Measurements from ENCODE around the gene SNAP25. TPM values are rescaled to one million over a fixed set of nuclear protein-coding genes. Genes with fewer than 3 reads are reported as not detected.

SNAP25 gene
- total and polyA plus RNA-seq, 10 donors: 0.04 to 0.80 (median 0.12) TPM; not detected in 6

GRCh38 chr20:10171864-10172751, 46.5 kb upstream of the SNAP25 start:
- Histone ChIP-seq H3K27ac (no peak overlapping the region), H3K4me3 (peak overlapping the region in 6 of 8 donors; percentile 9 to 58 (median 19)), H3K27me3 (replicated peaks in 1 of 7) (peaks cover 0 to 41% (median 16%) of the 10 kb centered on the region in 7 donors), H3K4me1 (peaks cover 0 to 15% (median 10%) of the 10 kb centered on the region in 6 donors), H3K9me3 (peaks cover 0 to 10% (median 0%) of the 10 kb centered on the region in 8 donors), H3K36me3 (no peaks in the 10 kb centered on the region)
- DNase-seq: peak; percentile 64
- intact Hi-C loops (cut with DNase I; ENCODE audit: low total_unique reads): no loop called here
- WGBS, 5 donors: 2 to 6% (median 3%) methylated on average over 27 to 47 of the region's 47 CpGs
- TF ChIP-seq POLR2AphosphoS5 (IDR thresholded peaks at IDR 0.05) (no peak), POLR2A (IDR thresholded peaks at IDR 0.05) (no peak)
- TF ChIP-seq, protein P1, sequence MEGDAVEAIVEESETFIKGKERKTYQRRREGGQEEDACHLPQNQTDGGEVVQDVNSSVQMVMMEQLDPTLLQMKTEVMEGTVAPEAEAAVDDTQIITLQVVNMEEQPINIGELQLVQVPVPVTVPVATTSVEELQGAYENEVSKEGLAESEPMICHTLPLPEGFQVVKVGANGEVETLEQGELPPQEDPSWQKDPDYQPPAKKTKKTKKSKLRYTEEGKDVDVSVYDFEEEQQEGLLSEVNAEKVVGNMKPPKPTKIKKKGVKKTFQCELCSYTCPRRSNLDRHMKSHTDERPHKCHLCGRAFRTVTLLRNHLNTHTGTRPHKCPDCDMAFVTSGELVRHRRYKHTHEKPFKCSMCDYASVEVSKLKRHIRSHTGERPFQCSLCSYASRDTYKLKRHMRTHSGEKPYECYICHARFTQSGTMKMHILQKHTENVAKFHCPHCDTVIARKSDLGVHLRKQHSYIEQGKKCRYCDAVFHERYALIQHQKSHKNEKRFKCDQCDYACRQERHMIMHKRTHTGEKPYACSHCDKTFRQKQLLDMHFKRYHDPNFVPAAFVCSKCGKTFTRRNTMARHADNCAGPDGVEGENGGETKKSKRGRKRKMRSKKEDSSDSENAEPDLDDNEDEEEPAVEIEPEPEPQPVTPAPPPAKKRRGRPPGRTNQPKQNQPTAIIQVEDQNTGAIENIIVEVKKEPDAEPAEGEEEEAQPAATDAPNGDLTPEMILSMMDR (IDR thresholded peaks at IDR 0.05 in 8 of 11, conservative IDR thresholded peaks at IDR 0.05 in 3 of 11): no peak

DNA sequence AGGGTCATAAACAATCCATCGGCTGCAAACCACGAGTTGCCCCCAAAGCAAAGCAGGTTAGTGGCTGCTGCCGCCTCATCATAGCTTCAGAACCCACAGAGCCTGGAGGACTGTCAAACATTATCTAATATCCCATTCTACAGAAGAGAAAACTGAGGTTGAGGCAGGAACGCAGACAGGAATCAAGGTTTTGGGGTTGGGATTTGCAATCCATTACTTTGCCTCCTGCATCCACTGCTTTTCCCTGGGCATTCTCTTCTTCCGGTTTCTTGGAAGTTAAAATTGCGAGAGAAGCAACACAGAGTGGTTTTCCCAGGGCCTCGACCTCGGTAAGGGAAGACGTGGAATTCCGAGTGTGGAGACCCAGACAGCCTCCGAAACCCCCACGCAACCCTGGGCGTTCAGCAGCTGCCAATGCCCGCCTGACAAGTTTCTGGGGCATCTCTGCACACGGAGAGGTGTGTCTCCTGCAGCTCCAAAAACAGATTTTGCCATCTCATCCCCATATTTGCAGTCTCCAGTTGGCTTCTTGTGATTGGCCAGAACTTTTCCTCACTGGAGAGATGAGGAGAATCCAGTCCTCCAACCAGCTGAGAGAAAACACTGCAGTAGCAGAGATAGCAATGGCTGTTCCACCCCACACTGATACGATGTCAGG, 45.5 kb upstream of the SNAP25 start:
- H3K9me3 ChIP-seq: peaks cover 0 to 5% (median 0%) of the 10 kb centered on the region in 8 donors
- H3K36me3 ChIP-seq: no peaks in the 10 kb centered on the region
- 82 to 87% (median 84%) methylated on average over 16 of the region's 16 CpGs for WGBS, 5 donors
- no peak overlapping the region for H3K27ac ChIP-seq
- peaks cover 0 to 41% (median 16%) of the 10 kb centered on the region in 7 donors for H3K27me3 ChIP-seq (replicated peaks in 1 of 7)
- intact Hi-C loops (cut with DNase I; ENCODE audit: low total_unique reads): no loop called here
- H3K4me3 ChIP-seq: no peak overlapping the region
- TF ChIP-seq, protein P1 (IDR thresholded peaks at IDR 0.05 in 8 of 11, conservative IDR thresholded peaks at IDR 0.05 in 3 of 11): no peak
- TF ChIP-seq POLR2AphosphoS5 (IDR thresholded peaks at IDR 0.05) (no peak), POLR2A (IDR thresholded peaks at IDR 0.05) (no peak)
- peaks cover 0 to 15% (median 10%) of the 10 kb centered on the region in 6 donors for H3K4me1 ChIP-seq
- peak; percentile 69 for DNase-seq

- TF ChIP-seq POLR2AphosphoS5 (IDR thresholded peaks at IDR 0.05) (no peak), POLR2A (IDR thresholded peaks at IDR 0.05) (no peak)
- TF ChIP-seq, protein P1 (IDR thresholded peaks at IDR 0.05 in 8 of 11, conservative IDR thresholded peaks at IDR 0.05 in 3 of 11): no peak
- H3K27me3 ChIP-seq (replicated peaks in 1 of 7): peaks cover 0 to 41% (median 16%) of the 10 kb centered on the region in 7 donors
- intact Hi-C loops (cut with DNase I; ENCODE audit: low total_unique reads): no loop called here
- peaks cover 0 to 15% (median 10%) of the 10 kb centered on the region in 6 donors for H3K4me1 ChIP-seq
- no peak overlapping the region for H3K4me3 ChIP-seq
- no peaks in the 10 kb centered on the region for H3K36me3 ChIP-seq
- WGBS, 5 donors: 94 to 100% (median 95%) methylated on average over 1 of the region's 1 CpG
- no peak for DNase-seq
- no peak overlapping the region for H3K27ac ChIP-seq
- no peaks in the 10 kb centered on the region for H3K9me3 ChIP-seq
Observed at GRCh38 chr20:10174400-10174799, 44.2 kb upstream of the SNAP25 start.

DNA sequence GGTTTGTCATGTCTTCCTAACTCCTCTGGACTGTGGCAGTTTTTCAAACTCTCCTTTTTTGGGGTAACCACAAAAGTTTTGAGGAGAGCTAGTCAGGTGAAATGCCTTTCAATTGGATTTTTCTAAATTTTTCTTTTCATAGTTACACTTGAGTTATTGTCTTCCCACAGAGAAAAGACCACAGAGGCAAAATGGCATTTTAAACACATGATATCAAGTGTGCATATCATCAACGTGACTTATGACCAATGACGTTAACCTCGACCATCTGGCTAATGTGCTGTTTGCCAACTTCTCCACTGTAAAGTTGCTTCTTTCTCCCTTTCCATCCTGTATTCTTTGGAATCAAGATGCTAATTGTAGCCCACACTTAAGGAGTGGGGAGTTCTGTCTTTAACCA, 41.3 kb upstream of the SNAP25 start:
- Histone ChIP-seq H3K9me3 (no peaks in the 10 kb centered on the region), H3K27me3 (replicated peaks in 1 of 7) (peaks cover 0 to 26% (median 8%) of the 10 kb centered on the region in 7 donors), H3K4me1 (peaks cover 0 to 7% (median 2%) of the 10 kb centered on the region in 6 donors), H3K27ac (no peak overlapping the region), H3K4me3 (no peak overlapping the region), H3K36me3 (no peaks in the 10 kb centered on the region)
- TF ChIP-seq POLR2AphosphoS5 (IDR thresholded peaks at IDR 0.05): no peak
- TF ChIP-seq, protein P1 (IDR thresholded peaks at IDR 0.05 in 8 of 11, conservative IDR thresholded peaks at IDR 0.05 in 3 of 11): no peak
- no peak for TF ChIP-seq POLR2A (IDR thresholded peaks at IDR 0.05)
- no peak for DNase-seq
- 72 to 85% (median 76%) methylated on average over 3 of the region's 3 CpGs for WGBS, 5 donors
- intact Hi-C loops (cut with DNase I; ENCODE audit: low total_unique reads): no loop called here
